Measurements from ENCODE around the gene EIF2D.

DNA sequence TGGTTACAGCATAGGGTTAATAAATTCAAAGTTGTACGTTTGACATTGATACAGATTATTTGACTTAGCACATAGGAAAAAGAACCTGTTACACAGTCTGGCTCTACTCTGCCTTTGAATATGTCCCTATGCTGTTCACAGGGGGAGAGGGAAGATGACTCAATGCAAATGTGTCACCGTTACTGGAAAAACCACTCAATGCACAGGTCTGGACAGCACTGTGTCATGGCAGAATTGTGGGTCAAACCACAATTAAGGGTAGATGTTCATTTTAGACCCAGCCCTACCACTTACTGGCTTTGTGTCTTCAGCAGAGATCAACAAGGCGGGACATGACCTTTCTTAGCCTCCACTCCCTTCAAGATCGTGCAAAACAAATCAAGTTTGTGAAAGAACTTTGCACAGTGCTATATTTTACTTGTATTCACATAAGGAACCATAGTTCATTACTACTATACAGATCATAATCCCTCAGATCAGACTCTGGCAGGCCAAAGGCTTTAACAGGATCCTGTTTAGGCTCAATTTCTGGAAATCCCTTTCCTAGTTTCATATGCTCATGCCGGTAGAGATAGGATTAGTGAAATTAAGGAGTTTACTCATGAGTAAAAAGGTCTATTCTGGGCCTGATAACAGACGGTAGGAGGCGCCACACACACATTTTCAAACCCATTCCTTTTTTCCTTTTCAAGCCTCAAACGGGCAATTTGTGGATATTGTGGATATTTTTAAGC is 22.1 kb downstream of the EIF2D start:
- TF ChIP-seq, protein P1, sequence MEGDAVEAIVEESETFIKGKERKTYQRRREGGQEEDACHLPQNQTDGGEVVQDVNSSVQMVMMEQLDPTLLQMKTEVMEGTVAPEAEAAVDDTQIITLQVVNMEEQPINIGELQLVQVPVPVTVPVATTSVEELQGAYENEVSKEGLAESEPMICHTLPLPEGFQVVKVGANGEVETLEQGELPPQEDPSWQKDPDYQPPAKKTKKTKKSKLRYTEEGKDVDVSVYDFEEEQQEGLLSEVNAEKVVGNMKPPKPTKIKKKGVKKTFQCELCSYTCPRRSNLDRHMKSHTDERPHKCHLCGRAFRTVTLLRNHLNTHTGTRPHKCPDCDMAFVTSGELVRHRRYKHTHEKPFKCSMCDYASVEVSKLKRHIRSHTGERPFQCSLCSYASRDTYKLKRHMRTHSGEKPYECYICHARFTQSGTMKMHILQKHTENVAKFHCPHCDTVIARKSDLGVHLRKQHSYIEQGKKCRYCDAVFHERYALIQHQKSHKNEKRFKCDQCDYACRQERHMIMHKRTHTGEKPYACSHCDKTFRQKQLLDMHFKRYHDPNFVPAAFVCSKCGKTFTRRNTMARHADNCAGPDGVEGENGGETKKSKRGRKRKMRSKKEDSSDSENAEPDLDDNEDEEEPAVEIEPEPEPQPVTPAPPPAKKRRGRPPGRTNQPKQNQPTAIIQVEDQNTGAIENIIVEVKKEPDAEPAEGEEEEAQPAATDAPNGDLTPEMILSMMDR (conservative IDR thresholded peaks at IDR 0.05): peak; percentile 44
- TF ChIP-seq ZFX (IDR thresholded peaks at IDR 0.05): no peak

All from C4-2B (cell line).